GM12872 (cell line): ENCODE results near the gene STARD7.

ENCODE experiments used
- CTCF ChIP-seq: IDR thresholded peaks from 3 replicates; pipeline ENCODE4 v1.5.1; 2011; ENCODE audit warnings: low read depth, mild to moderate bottlenecking, low read length, moderate library complexity; ENCODE audit not compliant: insufficient read depth

The STARD7 gene

DNA sequence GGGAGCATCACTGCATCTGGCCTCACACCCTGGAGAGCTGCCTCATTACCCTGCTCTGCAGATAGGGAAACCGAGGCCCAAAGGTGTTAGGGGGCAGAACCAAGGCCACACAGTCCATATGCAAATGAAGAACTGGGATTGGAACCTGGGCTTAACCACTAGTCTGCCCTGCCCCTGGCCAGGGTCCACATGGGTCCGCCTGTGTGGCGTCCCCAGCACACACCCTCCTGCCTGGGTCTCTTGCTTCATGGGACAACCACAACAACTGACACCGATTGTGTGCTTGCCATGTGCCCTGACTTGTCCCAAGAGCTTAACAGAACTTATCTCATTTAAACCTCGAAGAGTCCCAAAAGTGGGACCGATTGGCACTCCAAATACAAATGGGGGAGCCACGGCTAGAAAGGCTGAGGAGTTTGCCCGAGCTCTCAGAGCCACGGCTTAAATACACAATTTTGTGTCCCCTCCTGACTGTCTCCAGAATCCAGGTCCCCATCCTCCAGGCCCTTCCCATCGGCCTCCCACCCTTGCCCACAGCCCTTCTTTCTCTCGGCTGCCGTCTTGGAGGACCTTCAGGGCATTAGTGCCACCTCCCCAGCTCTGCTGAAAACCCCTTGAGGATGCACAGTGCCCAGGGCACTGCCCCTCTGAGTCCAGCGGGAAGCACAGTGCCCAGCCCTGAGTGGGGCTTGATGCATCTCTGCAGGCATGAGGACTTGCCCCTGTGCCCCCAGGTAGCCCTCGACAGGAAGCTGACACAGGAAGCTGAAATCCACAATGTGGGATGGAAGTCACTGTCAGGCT, 57.6 kb downstream of the STARD7 start:
- TF ChIP-seq CTCF: no peak

GRCh38 chr2:96150007-96150640, 58.5 kb downstream of the STARD7 start:
- TF ChIP-seq CTCF: no peak

- no peak for TF ChIP-seq CTCF
Measured at GRCh38 chr2:96148410-96149217, 60.0 kb downstream of the STARD7 start.

DNA sequence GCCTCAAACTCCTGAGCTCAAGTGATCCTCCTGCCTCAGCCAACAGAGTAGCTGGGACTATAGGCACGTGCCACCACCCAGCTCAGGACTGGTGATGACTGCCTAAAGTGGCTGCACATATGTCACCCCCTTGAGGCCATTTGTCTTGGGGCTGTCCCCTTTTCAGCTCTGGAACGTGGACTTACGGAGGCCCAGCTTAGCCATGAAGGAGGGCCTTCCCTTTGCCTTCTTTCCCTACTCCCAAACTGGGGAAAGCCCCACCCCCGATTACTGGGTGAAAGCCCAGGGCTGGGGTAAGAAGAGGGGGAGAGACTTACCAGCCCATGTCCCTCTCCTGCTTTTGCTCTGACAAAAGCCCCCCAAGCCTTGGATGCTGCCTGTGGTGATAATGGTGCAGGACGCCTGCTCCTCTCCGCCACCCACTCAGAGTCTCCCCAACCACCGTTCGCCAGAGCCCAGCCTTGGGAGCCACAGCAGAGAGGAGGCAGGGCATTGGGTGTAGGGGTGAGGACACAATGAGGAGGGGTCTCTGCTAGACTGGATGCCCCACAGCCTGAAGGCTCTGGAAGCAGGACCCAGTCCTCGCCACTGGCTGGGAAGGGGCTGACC, 60.9 kb downstream of the STARD7 start:
- no peak for TF ChIP-seq CTCF

DNA sequence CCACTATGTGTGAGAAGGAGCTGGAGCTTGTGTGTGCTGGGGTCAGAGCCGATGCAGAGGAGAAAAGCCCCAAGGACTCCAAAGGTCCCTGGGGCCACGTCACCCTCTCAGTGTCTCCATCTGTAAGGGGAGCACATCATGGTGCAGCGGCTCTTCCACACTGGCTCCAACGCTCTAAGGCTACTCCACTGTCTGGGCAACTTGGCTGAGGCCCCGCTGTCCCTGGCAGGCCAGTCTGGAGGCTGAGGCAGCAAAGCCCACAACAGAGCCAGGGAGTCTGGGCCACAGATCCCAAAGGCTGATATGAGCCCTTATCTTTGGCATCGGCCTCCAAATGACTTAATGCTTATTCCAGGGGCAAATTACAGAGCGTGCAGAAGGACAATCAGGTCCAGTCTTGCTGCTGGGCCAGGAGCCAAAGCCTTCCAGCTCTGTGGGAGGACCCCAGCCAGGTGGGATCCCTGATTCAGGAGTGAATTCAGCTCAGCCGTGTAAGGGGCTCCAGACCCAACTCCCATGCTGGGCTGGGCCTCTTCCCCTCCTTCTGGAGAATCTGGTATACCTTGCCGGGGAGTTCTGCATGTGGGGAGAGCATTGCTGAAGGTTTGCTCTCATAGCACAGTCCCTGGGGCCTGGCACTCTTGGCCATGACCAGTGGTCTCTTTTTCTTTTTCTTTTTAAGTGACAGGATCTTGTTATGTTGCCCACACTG, 61.6 kb downstream of the STARD7 start:
- TF ChIP-seq CTCF: no peak

GRCh38 chr2:96146153-96146880, 62.3 kb downstream of the STARD7 start:
- TF ChIP-seq CTCF: no peak
